ENCODE data around the gene FGF1. TPM values are rescaled to one million over a fixed set of nuclear protein-coding genes. Genes with fewer than 3 reads are reported as not detected.

Gene FGF1
- total and polyA plus RNA-seq, 8 donors, result 0.73 to 3.5 (median 1.0) TPM; not detected in 3

- intact Hi-C loops (cut with DNase I; ENCODE audit: low total_unique reads), result no loop called here
- peak overlapping the region; percentile 12 to 32 (median 14) for H3K4me3 ChIP-seq
- H3K9me3 ChIP-seq, result no peaks in the 10 kb centered on the region
- peaks cover 7 to 30% (median 13%) of the 10 kb centered on the region in 4 donors for H3K4me1 ChIP-seq
- H3K27me3 ChIP-seq, result no peaks in the 10 kb centered on the region
- 17 to 26% (median 20%) methylated on average over 20 of the region's 20 CpGs for WGBS, 5 donors
- TF ChIP-seq POLR2AphosphoS5 (IDR thresholded peaks at IDR 0.05), result peak; percentile 19 to 68 (median 27)
- TF ChIP-seq, protein P1, sequence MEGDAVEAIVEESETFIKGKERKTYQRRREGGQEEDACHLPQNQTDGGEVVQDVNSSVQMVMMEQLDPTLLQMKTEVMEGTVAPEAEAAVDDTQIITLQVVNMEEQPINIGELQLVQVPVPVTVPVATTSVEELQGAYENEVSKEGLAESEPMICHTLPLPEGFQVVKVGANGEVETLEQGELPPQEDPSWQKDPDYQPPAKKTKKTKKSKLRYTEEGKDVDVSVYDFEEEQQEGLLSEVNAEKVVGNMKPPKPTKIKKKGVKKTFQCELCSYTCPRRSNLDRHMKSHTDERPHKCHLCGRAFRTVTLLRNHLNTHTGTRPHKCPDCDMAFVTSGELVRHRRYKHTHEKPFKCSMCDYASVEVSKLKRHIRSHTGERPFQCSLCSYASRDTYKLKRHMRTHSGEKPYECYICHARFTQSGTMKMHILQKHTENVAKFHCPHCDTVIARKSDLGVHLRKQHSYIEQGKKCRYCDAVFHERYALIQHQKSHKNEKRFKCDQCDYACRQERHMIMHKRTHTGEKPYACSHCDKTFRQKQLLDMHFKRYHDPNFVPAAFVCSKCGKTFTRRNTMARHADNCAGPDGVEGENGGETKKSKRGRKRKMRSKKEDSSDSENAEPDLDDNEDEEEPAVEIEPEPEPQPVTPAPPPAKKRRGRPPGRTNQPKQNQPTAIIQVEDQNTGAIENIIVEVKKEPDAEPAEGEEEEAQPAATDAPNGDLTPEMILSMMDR (IDR thresholded peaks at IDR 0.05), result no peak
- H3K27ac ChIP-seq, result peak overlapping the region; percentile 14 to 65 (median 54)
- H3K36me3 ChIP-seq, result no peaks in the 10 kb centered on the region
- DNase-seq, result peak; percentile 50 to 85
Measured at GRCh38 chr5:142600611-142601358, 85.1 kb downstream of the FGF1 start.

GRCh38 chr5:142600092-142600491, 85.8 kb downstream of the FGF1 start:
- intact Hi-C loops (cut with DNase I; ENCODE audit: low total_unique reads), result no loop called here
- TF ChIP-seq EP300 (IDR thresholded peaks at IDR 0.05) (no peak), POLR2A (IDR thresholded peaks at IDR 0.05) (no peak)
- no peaks in the 10 kb centered on the region for H3K27me3 ChIP-seq
- peaks cover 7 to 30% (median 13%) of the 10 kb centered on the region in 4 donors for H3K4me1 ChIP-seq
- WGBS, 5 donors, result 63 to 81% (median 75%) methylated on average over 4 of the region's 4 CpGs
- peak overlapping the region in 3 of 5 donors; percentile 54 to 65 (median 56) for H3K27ac ChIP-seq
- no peak for DNase-seq
- H3K36me3 ChIP-seq, result no peaks in the 10 kb centered on the region
- no peaks in the 10 kb centered on the region for H3K9me3 ChIP-seq
- H3K4me3 ChIP-seq, result no peak overlapping the region

GRCh38 chr5:142598338-142598700, 87.6 kb downstream of the FGF1 start:
- Histone ChIP-seq H3K27ac (no peak overlapping the region), H3K4me1 (peaks cover 7 to 30% (median 13%) of the 10 kb centered on the region in 4 donors), H3K36me3 (no peaks in the 10 kb centered on the region), H3K27me3 (no peaks in the 10 kb centered on the region), H3K4me3 (no peak overlapping the region), H3K9me3 (no peaks in the 10 kb centered on the region)
- intact Hi-C loops (cut with DNase I; ENCODE audit: low total_unique reads), result no loop called here
- DNase-seq, result no peak
- TF ChIP-seq EP300 (IDR thresholded peaks at IDR 0.05) (no peak), POLR2AphosphoS5 (IDR thresholded peaks at IDR 0.05) (no peak)

- Histone ChIP-seq H3K9me3 (no peaks in the 10 kb centered on the region), H3K27me3 (no peaks in the 10 kb centered on the region), H3K4me1 (peaks cover 7 to 30% (median 13%) of the 10 kb centered on the region in 4 donors), H3K4me3 (no peak overlapping the region), H3K27ac (no peak overlapping the region), H3K36me3 (no peaks in the 10 kb centered on the region)
- DNase-seq, result peak; percentile 36 to 61
- 57 to 64% (median 61%) methylated on average over 6 of the region's 6 CpGs for WGBS, 5 donors
- TF ChIP-seq EP300 (IDR thresholded peaks at IDR 0.05) (no peak), POLR2AphosphoS5 (IDR thresholded peaks at IDR 0.05) (peak in 1 of 3 donors; percentile 30)
- intact Hi-C loops (cut with DNase I; ENCODE audit: low total_unique reads), result no loop called here
Measured at GRCh38 chr5:142597546-142598337, 88.1 kb downstream of the FGF1 start.

- no peak for DNase-seq
- Histone ChIP-seq H3K4me1 (peaks cover 7 to 30% (median 13%) of the 10 kb centered on the region in 4 donors), H3K9me3 (no peaks in the 10 kb centered on the region), H3K36me3 (no peaks in the 10 kb centered on the region), H3K27ac (no peak overlapping the region), H3K27me3 (no peaks in the 10 kb centered on the region), H3K4me3 (no peak overlapping the region)
- no peak for TF ChIP-seq POLR2A (IDR thresholded peaks at IDR 0.05)
- no peak for TF ChIP-seq EP300 (IDR thresholded peaks at IDR 0.05)
- TF ChIP-seq, protein P1 (IDR thresholded peaks at IDR 0.05), result no peak
- TF ChIP-seq POLR2AphosphoS5 (IDR thresholded peaks at IDR 0.05), result no peak
- WGBS, 5 donors, result 92 to 97% (median 94%) methylated on average over 3 of the region's 3 CpGs
- intact Hi-C loops (cut with DNase I; ENCODE audit: low total_unique reads), result no loop called here
Measured at GRCh38 chr5:142597025-142597424, 88.9 kb downstream of the FGF1 start.

Data from stomach (tissue), 9 donors.